GM23248 (cell line): ENCODE results near the gene CYP2C18. TPM values are rescaled to one million over a fixed set of nuclear protein-coding genes. Genes with fewer than 3 reads are reported as not detected.

ENCODE experiments used
- DNase-seq: peaks from one replicate; pipeline ENCODE4 v3.0.0-alpha.2; 2015
- H2AFZ ChIP-seq: fragments of 200-600 bp; sonication (generic); 2 replicates; pipeline ENCODE4 v1.6.1; 2016; ENCODE audit warnings: antibody characterized with exemption
- H3F3A ChIP-seq: fragments of 200-600 bp; sonication (generic); 2 replicates; pipeline ENCODE4 v1.6.1; 2016; ENCODE audit warnings: mild to moderate bottlenecking, antibody characterized with exemption, mixed run types; ENCODE audit not compliant: insufficient read depth
- H3K27ac ChIP-seq: fragments of 200-600 bp; sonication (generic); 2 replicates; pipeline ENCODE4 v1.5.1; 2016; ENCODE audit warnings: mild to moderate bottlenecking
- H3K27me3 ChIP-seq: fragments of 200-600 bp; sonication (generic); replicated peaks from 2 replicates; pipeline ENCODE4 v1.6.1; 2016; ENCODE audit warnings: mild to moderate bottlenecking; ENCODE audit not compliant: insufficient read depth
- H3K36me3 ChIP-seq: fragments of 200-600 bp; sonication (generic); 2 replicates; pipeline ENCODE4 v1.6.1; 2016; ENCODE audit warnings: low read depth, mild to moderate bottlenecking
- H3K4me1 ChIP-seq: fragments of 200-600 bp; sonication (generic); 2 replicates; pipeline ENCODE4 v1.6.1; 2016; ENCODE audit warnings: mild to moderate bottlenecking; ENCODE audit not compliant: insufficient read depth
- H3K4me2 ChIP-seq: fragments of 200-600 bp; sonication (generic); one replicate; pipeline ENCODE4 v1.6.1; 2016; ENCODE audit warnings: mild to moderate bottlenecking; ENCODE audit not compliant: unreplicated experiment
- H3K4me3 ChIP-seq: fragments of 200-600 bp; sonication (generic); 2 replicates; pipeline ENCODE4 v1.5.1; 2016; ENCODE audit warnings: mild to moderate bottlenecking
- H3K79me2 ChIP-seq: fragments of 200-600 bp; sonication (generic); 2 replicates; pipeline ENCODE4 v1.6.1; 2016; ENCODE audit warnings: mild to moderate bottlenecking; ENCODE audit not compliant: insufficient read depth
- H3K9ac ChIP-seq: fragments of 200-600 bp; sonication (generic); 2 replicates; pipeline ENCODE4 v1.6.1; 2016; ENCODE audit warnings: mild to moderate bottlenecking
- H3K9me2 ChIP-seq: fragments of 200-600 bp; sonication (generic); 2 replicates; pipeline ENCODE4 v1.6.1; 2016; ENCODE audit warnings: mixed run types, mild to moderate bottlenecking, moderate library complexity; ENCODE audit not compliant: insufficient read depth
- H3K9me3 ChIP-seq: fragments of 200-600 bp; sonication (generic); one replicate; pipeline ENCODE4 v1.6.1; 2017; ENCODE audit warnings: low read depth
- H4K20me1 ChIP-seq: fragments of 200-600 bp; sonication (generic); 2 replicates; pipeline ENCODE4 v1.6.0; 2016; ENCODE audit not compliant: insufficient read depth
- EZH2 ChIP-seq: fragments of 200-600 bp; sonication (generic); IDR thresholded peaks from 2 replicates; pipeline ENCODE4 v1.6.1; 2018; ENCODE audit warnings: antibody characterized with exemption, mild to moderate bottlenecking; ENCODE audit not compliant: insufficient read depth, poor library complexity, severe bottlenecking
- EZH2phosphoT487 ChIP-seq: fragments of 200-600 bp; sonication (generic); IDR thresholded peaks from 2 replicates; pipeline ENCODE4 v1.6.1; 2018; ENCODE audit warnings: antibody characterized with exemption, moderate library complexity, mild to moderate bottlenecking, low read depth; ENCODE audit not compliant: insufficient read depth
- WGBS, 2 experiments: methylation state at CpG; one replicate each; pipeline ENCODE4 v1.1.6; 2015 to 2017; ENCODE audit warnings: low lambda C conversion rate in 2 of 2, low coverage in 1 of 2; ENCODE audit errors: missing lambda C conversion rate in 2 of 2; 5-methylcytosine and 5-hydroxymethylcytosine counted together
- in situ Hi-C: fragments of 300-500 bp; cut with MboI; formaldehyde crosslinking; loops from 2 replicates; pipeline ENCODE4 v1.15.0; 2020
- polyA plus RNA-seq: library from polyadenylated mRNA; unstranded; fragments of >200 nt; fragmentation: Nextera tagmentation; extraction: Ambion mirVana; gene quantifications from 2 replicates; pipeline ENCODE4 v1.2.1, GENCODE V29; 2016
- total RNA-seq: library from RNA; depleted of rRNA; stranded (reverse); fragments of >200 nt; shearing (Covaris generic); gene quantifications from 2 replicates; pipeline ENCODE4 v1.2.3, GENCODE V29; 2014; rRNA removed

The CYP2C18 gene
- total and polyA plus RNA-seq, 2 experiments from 2014 or later = not detected

DNA sequence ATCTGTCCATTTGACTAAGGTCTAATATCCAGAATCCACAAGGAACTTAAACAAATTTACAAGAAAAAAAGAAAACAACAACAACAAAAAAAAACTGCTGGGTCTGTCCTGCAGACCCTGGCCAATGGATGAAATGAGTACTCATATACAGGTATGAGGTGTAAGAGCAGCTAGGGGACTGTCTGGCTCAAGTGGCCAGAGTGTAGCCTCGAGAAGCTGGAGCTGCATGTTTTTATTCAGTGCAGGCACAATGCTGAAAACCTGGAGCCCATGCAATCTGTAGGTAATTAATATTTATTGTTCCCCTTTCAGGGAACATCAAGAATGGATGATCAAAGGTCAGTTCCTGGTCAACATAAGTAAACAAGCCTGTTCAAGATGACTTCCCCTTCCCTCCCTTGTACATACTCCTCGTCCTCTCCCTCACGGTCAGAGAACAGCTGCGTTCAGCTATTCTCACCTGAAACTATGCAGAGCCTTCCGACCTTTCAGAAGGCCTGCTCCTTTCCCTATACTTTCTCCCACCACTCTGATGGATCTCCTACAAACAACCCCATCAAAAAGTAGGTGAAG lies 94.4 kb downstream of the CYP2C18 start:
- no peak overlapping the region for H3K4me2 ChIP-seq
- no peaks in the 10 kb centered on the region for H3K4me1 ChIP-seq
- H2AFZ ChIP-seq = no peak overlapping the region
- no peak overlapping the region for H3K9ac ChIP-seq
- no peak overlapping the region for H3K27ac ChIP-seq
- no peak for DNase-seq
- no peaks in the 10 kb centered on the region for H3K9me2 ChIP-seq
- in situ Hi-C loops = no loop called here
- no peaks in the 10 kb centered on the region for H3K9me3 ChIP-seq
- H3F3A ChIP-seq = no peaks in the 10 kb centered on the region
- H3K4me3 ChIP-seq = no peak overlapping the region
- no peaks in the 10 kb centered on the region for H3K79me2 ChIP-seq
- WGBS, 2 experiments = 16 to 23% methylated on average over 5 of the region's 5 CpGs
- no peaks in the 10 kb centered on the region for H3K36me3 ChIP-seq
- no peaks in the 10 kb centered on the region for H4K20me1 ChIP-seq
- TF ChIP-seq EZH2 (no peak), EZH2phosphoT487 (no peak)
- no peaks in the 10 kb centered on the region for H3K27me3 ChIP-seq

- H2AFZ ChIP-seq = no peak overlapping the region
- H3K36me3 ChIP-seq = no peaks in the 10 kb centered on the region
- no peaks in the 10 kb centered on the region for H3F3A ChIP-seq
- H3K4me1 ChIP-seq = no peaks in the 10 kb centered on the region
- no peaks in the 10 kb centered on the region for H3K9me2 ChIP-seq
- no peak overlapping the region for H3K27ac ChIP-seq
- no peaks in the 10 kb centered on the region for H4K20me1 ChIP-seq
- H3K27me3 ChIP-seq = no peaks in the 10 kb centered on the region
- 0 to 10% methylated on average over 1 of the region's 1 CpG for WGBS, 2 experiments
- no peak overlapping the region for H3K4me2 ChIP-seq
- no peak overlapping the region for H3K4me3 ChIP-seq
- no peaks in the 10 kb centered on the region for H3K9me3 ChIP-seq
- in situ Hi-C loops = no loop called here
- H3K79me2 ChIP-seq = no peaks in the 10 kb centered on the region
- H3K9ac ChIP-seq = no peak overlapping the region
- no peak for DNase-seq
- no peak for TF ChIP-seq EZH2phosphoT487
- no peak for TF ChIP-seq EZH2
Observed at GRCh38 chr10:94780844-94781243, 97.3 kb downstream of the CYP2C18 start.

GRCh38 chr10:94784256-94784655 lies 100.7 kb downstream of the CYP2C18 start:
- no peaks in the 10 kb centered on the region for H3K79me2 ChIP-seq
- H2AFZ ChIP-seq = no peak overlapping the region
- H3K27ac ChIP-seq = no peak overlapping the region
- H3K27me3 ChIP-seq = no peaks in the 10 kb centered on the region
- no peaks in the 10 kb centered on the region for H3F3A ChIP-seq
- no peak overlapping the region for H3K4me3 ChIP-seq
- in situ Hi-C loops = no loop called here
- no peaks in the 10 kb centered on the region for H4K20me1 ChIP-seq
- no peaks in the 10 kb centered on the region for H3K9me2 ChIP-seq
- no peaks in the 10 kb centered on the region for H3K9me3 ChIP-seq
- no peak overlapping the region for H3K9ac ChIP-seq
- no peak overlapping the region for H3K4me2 ChIP-seq
- TF ChIP-seq EZH2phosphoT487 (no peak), EZH2 (no peak)
- no peaks in the 10 kb centered on the region for H3K36me3 ChIP-seq
- no peaks in the 10 kb centered on the region for H3K4me1 ChIP-seq
- DNase-seq = no peak

DNA sequence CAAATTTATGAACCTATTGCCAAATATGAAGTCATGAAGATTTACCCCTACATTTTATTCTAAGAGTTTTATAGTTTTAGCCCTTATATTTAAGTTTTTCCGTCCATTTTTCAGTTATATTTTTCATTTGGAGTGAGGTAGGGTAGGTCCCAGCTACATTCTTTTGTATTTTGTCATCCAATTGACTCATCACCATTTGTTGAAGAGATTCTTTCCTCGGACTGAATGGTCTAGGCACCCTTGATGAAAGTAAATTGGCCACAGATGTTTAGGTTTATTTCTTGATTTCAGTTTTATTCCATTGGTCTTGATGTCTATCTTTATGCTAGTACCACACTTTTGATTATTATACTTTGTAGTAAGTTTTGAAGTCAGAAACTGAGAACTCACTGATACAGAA lies 101.7 kb downstream of the CYP2C18 start:
- Histone ChIP-seq H3K27me3 (no peaks in the 10 kb centered on the region), H3K27ac (no peak overlapping the region), H2AFZ (no peak overlapping the region), H3K36me3 (no peaks in the 10 kb centered on the region), H3K9me2 (no peaks in the 10 kb centered on the region), H3K9me3 (no peaks in the 10 kb centered on the region), H3K4me2 (no peak overlapping the region), H3K9ac (no peak overlapping the region), H4K20me1 (no peaks in the 10 kb centered on the region), H3K4me1 (no peaks in the 10 kb centered on the region), H3K79me2 (no peaks in the 10 kb centered on the region), H3F3A (no peaks in the 10 kb centered on the region), H3K4me3 (no peak overlapping the region)
- no peak for DNase-seq
- TF ChIP-seq EZH2 (no peak), EZH2phosphoT487 (no peak)
- WGBS, 2 experiments = 3 to 5% methylated on average over 2 of the region's 2 CpGs
- in situ Hi-C loops = no loop called here

Other genes starting within 250 kb of the CYP2C18 start
- 21.8 and 32.3 TPM in 2 replicates for gene HELLS, start 137.9 kb upstream of the CYP2C18 start, total RNA-seq
- 14.2 and 20.3 TPM in 2 replicates for gene HELLS, start 137.9 kb upstream of the CYP2C18 start, polyA plus RNA-seq
- not detected in 2 replicates for gene CYP2C19, start 79.0 kb downstream of the CYP2C18 start, total RNA-seq
- not detected in 2 replicates for gene CYP2C19, start 79.0 kb downstream of the CYP2C18 start, polyA plus RNA-seq